AG08395 (cell line): ENCODE results near the gene SNX30.

Source experiments
- DNase-seq: peaks from one replicate; pipeline ENCODE4 v3.0.0; 2012; ENCODE audit warnings: mixed read lengths, low spot score

The SNX30 gene

GRCh38 chr9:112752334-112753125 is 2.0 kb downstream of the SNX30 start:
- DNase-seq = no peak

- peak; percentile 88 for DNase-seq
These were observed 3.2 kb downstream of the SNX30 start for GRCh38 chr9:112753725-112754124.

GRCh38 chr9:112754578-112754977 is 4.0 kb downstream of the SNX30 start:
- peak; percentile 38 for DNase-seq

GRCh38 chr9:112755016-112755427 is 4.5 kb downstream of the SNX30 start:
- no peak for DNase-seq

GRCh38 chr9:112755675-112756074 is 5.1 kb downstream of the SNX30 start:
- no peak for DNase-seq

GRCh38 chr9:112757282-112757883 is 6.8 kb downstream of the SNX30 start:
- DNase-seq = no peak

- DNase-seq = no peak
These were observed 7.4 kb downstream of the SNX30 start for GRCh38 chr9:112757940-112758339.

- DNase-seq = no peak
These were observed 10.3 kb downstream of the SNX30 start for GRCh38 chr9:112760821-112761220.

- no peak for DNase-seq
These were observed 11.5 kb downstream of the SNX30 start for GRCh38 chr9:112761912-112762655.

GRCh38 chr9:112762726-112763518 is 12.4 kb downstream of the SNX30 start:
- DNase-seq = no peak

DNA sequence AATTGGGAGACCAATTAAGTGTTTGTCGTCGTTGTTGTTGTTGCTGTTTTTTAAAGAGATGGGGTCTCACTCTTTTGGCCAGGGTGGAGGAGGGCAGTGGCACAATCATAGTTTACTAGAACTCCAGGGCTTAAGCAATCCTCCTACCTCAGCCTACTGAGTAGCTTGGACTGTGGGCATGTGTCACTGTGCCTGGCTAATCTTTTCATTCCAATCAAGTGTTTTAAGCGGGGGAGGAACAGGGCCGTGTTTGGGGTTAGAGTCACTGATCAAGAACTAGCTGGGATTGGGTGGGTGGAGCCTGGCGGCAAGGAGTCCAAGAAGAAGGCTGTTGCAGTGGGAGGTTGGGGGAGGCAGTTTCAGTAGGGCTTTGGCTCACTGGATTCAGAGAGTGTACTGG is 13.8 kb downstream of the SNX30 start:
- DNase-seq = peak; percentile 49

DNA sequence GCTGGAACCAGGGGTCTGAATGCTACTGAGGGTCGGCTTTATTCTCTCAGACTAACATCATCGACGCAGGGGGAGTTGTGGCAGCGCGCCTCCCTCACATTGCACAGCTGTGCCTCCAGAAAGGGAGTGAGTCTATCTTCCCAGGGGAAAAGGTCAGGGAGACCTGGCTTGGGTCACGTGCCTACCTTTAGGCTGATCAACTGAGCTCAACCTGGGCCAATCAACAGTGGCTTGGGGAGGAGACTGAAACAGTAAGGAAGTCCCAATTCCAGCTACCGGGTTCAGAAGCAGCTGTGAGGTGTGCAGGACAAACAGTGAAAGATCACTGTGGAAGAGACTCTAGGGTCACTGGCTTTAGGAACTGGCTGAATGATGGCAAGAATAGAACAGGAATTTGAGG is 14.3 kb downstream of the SNX30 start:
- DNase-seq = no peak

DNA sequence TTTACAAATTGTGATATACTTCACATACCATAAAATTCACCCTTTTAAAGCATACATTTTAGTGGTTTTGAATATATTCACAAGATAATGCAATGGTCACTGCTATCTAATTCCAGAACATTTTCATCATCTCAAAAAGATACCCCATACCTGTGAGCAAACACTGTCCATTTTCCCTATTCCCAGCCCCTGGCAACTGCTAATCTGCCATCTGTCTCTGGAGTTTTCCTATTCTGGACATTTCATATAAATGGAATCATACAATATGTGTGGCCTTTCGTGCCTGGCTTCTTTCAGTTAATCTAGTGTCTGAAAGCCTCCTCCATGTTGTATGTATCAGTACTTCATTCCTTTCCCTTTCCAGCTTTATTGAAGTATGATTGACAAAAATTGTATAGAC is 14.7 kb downstream of the SNX30 start:
- no peak for DNase-seq

DNA sequence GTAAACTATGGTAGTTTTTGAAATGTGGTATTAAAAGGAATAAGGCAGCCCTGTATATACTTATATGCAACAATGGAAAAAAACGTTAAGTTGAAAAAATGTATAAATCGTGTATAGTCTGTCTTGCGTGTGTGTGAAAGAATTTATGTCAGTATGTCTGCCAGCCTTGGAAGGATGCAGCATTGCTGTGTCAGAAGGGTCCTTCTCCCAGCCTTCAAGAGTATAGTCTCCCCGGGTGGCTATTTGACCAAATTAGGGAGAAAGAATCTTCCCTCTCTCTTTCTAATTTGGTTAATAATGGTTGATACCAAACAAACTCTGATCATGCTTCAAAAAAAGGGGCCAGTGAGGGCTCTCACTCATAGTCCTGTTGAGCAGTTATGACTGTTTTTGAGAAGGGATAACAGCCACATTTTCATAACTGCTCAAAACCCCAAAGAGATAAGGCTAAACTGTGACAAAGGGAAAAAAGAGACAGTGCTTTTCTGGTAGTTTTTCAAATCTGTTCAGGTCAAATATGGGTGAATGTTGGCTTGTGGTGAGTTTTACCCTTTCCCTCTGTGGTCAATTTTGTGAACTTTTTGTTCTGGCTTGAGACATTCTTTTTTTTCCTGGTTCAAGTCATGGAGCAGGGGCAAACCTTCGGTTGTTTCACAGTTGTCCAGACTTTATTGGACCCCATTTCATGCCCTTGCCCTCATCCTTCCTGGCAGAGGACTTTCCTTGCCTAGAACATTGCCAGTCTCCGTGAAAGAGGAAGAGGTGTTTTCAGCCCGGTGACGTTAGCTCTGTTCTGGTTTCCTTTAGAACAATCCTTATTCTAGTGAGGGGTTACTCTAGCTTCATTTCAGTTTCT is 21.0 kb downstream of the SNX30 start:
- DNase-seq = no peak

DNA sequence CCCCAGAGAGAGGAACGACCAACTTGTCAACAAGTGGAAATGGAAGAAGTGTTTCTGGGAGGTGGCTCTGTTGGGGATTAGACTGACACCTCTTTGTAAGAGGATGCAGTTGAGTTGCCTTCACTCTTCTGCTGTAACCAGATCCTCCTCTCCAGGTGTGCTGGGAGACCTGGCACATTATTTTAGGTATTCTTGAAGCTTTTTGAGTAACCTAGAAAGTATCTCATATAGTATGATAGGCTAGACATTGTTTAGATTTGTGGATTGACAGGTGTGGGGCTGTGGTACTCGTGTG is 21.6 kb downstream of the SNX30 start:
- no peak for DNase-seq

GRCh38 chr9:112772551-112772950 is 22.0 kb downstream of the SNX30 start:
- DNase-seq = no peak

DNA sequence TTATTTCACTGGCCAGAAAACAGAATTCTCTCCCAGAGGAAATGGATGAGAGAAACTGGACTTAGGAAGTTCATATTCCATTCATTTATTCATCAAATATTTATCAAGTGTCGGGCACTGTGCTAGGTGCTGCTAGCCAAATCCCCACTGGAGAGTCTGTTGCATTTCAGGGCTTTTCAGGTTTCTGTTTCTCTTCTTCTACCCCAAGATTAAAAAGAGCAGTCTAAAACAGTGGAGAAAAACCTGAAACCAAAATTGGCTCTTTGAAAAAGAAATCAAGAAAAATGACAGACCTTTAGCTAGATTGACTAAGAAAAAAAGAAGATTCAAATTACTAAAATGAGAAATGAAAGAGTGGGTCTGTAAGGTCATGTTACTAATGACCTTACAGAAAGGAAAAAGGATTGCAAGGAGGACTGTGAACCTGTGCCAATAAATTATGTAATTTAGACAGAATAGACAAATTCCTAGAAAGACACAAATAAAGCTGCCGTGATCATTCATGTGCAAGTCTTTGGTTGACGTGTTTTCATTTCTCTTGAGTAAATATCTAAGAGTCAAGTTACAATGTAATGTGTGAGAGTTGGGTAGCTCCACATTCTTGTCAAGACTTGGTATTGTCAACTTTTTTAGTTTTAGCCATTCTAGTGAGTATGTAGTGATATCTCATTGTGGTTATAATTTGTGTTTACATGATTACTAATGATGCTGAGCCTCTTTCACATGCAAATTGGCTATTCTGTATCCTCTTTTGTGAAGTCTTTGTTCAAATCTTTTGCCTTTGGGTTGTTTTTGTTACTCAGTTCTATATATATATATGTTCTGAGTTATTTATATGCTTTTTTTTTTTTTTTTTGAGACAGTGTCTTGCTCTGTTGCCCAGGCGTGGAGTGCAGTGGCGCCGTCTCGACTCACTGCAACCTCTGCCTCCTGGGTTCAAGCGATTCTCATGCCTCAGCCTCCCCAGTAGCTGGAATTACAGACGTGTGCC is 23.7 kb downstream of the SNX30 start:
- no peak for DNase-seq

DNA sequence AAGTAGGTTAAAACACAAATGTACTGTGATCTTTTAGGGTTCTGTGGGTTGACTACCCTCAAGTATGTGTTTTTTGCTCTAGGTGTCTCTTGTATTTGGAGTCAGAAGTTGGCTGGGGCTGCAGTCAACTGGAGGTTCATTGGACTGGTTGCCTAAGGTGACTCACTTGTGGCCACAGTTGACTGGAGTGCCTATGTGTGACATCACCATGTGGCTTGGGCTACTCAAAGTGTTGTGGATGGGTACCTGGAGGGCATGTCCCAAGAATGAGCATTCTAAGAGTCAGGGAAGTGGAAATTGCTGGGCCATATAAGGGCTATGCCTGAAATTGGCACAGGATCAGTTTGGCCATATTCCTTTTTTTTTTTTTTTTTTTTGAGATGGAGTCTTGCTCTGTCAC is 27.4 kb downstream of the SNX30 start:
- peak; percentile 45 for DNase-seq

GRCh38 chr9:112780450-112781036 is 30.0 kb downstream of the SNX30 start:
- DNase-seq = peak; percentile 53

- no peak for DNase-seq
These were observed 31.7 kb downstream of the SNX30 start for GRCh38 chr9:112782218-112782617.
